ENCODE results near the gene PGC.

DNA sequence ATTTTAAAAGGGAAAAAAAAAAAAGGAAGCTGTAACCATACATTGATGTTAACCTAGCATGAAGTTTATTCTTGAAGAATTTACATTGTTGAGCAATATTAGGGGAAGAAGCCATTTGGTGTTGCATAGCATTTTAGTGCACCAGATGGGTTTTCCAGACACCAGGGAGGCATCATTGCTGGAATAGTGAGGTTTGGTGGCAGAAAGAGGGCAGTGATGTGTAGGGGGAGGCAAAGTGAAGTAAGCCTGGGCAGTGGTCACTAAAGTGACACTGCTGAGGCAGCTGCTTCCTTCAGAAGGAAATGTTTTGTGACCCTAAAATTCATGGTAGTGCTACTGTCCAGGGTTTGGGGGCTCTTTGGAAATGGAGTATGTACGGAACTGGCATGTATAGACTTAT lies 42.8 kb upstream of the PGC start:
- TF ChIP-seq CTCF (conservative IDR thresholded peaks at IDR 0.05) (no peak), ZFX (IDR thresholded peaks at IDR 0.05) (no peak)
